GM23338 (cell line): Measurements from ENCODE around the gene GATAD2B. TPM values are rescaled to one million over a fixed set of nuclear protein-coding genes. Genes with fewer than 3 reads are reported as not detected.
A peak's percentile ranks its signal among the peaks of the same experiment; 100 is the strongest.

Source experiments
- ATAC-seq: fragments of 200-7000 bp; cut with Tn5 transposase; 3 replicates; pipeline ENCODE4 v1.9.1; 2020
- DNase-seq: peaks from one replicate; pipeline ENCODE4 v3.0.0-alpha.2; 2015; ENCODE audit warnings: low spot score
- H2AFZ ChIP-seq: fragments of 200-600 bp; sonication (generic); 2 replicates; pipeline ENCODE4 v1.8.0; 2016; ENCODE audit warnings: antibody characterized with exemption, mild to moderate bottlenecking, moderate library complexity
- H3F3A ChIP-seq: fragments of 200-600 bp; sonication (generic); replicated peaks from 2 replicates; pipeline ENCODE4 v1.8.0; 2017; ENCODE audit warnings: antibody characterized with exemption, mixed run types, low read depth
- H3K27ac ChIP-seq: fragments of 200-600 bp; sonication (generic); 2 replicates; pipeline ENCODE4 v1.6.1; 2016; ENCODE audit warnings: low read depth
- H3K27me3 ChIP-seq: fragments of 200-600 bp; sonication (generic); 2 replicates; pipeline ENCODE4 v1.8.0; 2016; ENCODE audit warnings: mild to moderate bottlenecking, mixed run types, moderate library complexity; ENCODE audit not compliant: insufficient read depth
- H3K36me3 ChIP-seq: fragments of 200-600 bp; sonication (generic); 2 replicates; pipeline ENCODE4 v1.8.0; 2016; ENCODE audit warnings: mild to moderate bottlenecking; ENCODE audit not compliant: insufficient read depth
- H3K4me1 ChIP-seq: fragments of 200-600 bp; sonication (generic); 2 replicates; pipeline ENCODE4 v1.8.0; 2016; ENCODE audit warnings: mild to moderate bottlenecking, moderate library complexity; ENCODE audit not compliant: insufficient read depth
- H3K4me2 ChIP-seq: fragments of 200-600 bp; sonication (generic); 2 replicates; pipeline ENCODE4 v1.7.1; 2017; ENCODE audit warnings: mixed run types
- H3K4me3 ChIP-seq: fragments of 200-600 bp; sonication (generic); 2 replicates; pipeline ENCODE4 v1.6.1; 2016; ENCODE audit warnings: mixed run types
- H3K79me2 ChIP-seq: fragments of 200-600 bp; sonication (generic); replicated peaks from 2 replicates; pipeline ENCODE4 v1.8.0; 2017; ENCODE audit warnings: mild to moderate bottlenecking; ENCODE audit not compliant: insufficient read depth
- H3K9me2 ChIP-seq: fragments of 200-600 bp; sonication (generic); 2 replicates; pipeline ENCODE4 v1.8.0; 2017; ENCODE audit not compliant: insufficient read depth
- H4K20me1 ChIP-seq: fragments of 200-600 bp; sonication (generic); replicated peaks from 2 replicates; pipeline ENCODE4 v1.8.0; 2017; ENCODE audit warnings: mild to moderate bottlenecking; ENCODE audit not compliant: insufficient read depth
- H3K27ac Mint-ChIP-seq: 2 replicates; pipeline ENCODE4 v1.8.0; 2020; ENCODE audit warnings: inconsistent platforms, mild to moderate bottlenecking, moderate library complexity, mixed read lengths
- H3K27me3 Mint-ChIP-seq: 3 replicates; pipeline ENCODE4 v1.8.0; 2022; ENCODE audit warnings: low read depth, mild to moderate bottlenecking, moderate library complexity, mixed read lengths, inconsistent platforms; ENCODE audit not compliant: insufficient read depth, poor library complexity
- H3K36me3 Mint-ChIP-seq: 3 replicates; pipeline ENCODE4 v1.8.0; 2021; ENCODE audit warnings: low read depth, mild to moderate bottlenecking, inconsistent platforms, moderate library complexity, mixed read lengths
- H3K4me1 Mint-ChIP-seq: 3 replicates; pipeline ENCODE4 v1.8.0; 2020; ENCODE audit warnings: mild to moderate bottlenecking, inconsistent platforms, mixed read lengths
- H3K4me3 Mint-ChIP-seq: 3 replicates; pipeline ENCODE4 v1.8.0; 2021; ENCODE audit warnings: moderate library complexity, mild to moderate bottlenecking, inconsistent platforms, mixed read lengths
- H3K9me3 Mint-ChIP-seq: 3 replicates; pipeline ENCODE4 v1.8.0; 2020; ENCODE audit warnings: moderate library complexity, mild to moderate bottlenecking, inconsistent platforms, mixed read lengths
- CREB1 ChIP-seq: fragments of 250-450 bp; sonication (Bioruptor Pico); IDR thresholded peaks from 2 replicates; pipeline ENCODE4 v1.5.0; 2020; ENCODE audit warnings: low read depth, mild to moderate bottlenecking, moderate library complexity
- CTCF ChIP-seq, 2 experiments: fragments of 200-600 bp in 1 of 2; sonication (generic) in 1 of 2; conservative IDR thresholded peaks; 2 replicates each; pipeline versions ENCODE4 v1.5.1 to v1.6.1; 2016 to 2017; ENCODE audit warnings: antibody characterized with exemption in 2 of 2, low read depth in 2 of 2, mild to moderate bottlenecking in 2 of 2, moderate library complexity in 1 of 2
- ETS1 ChIP-seq: IDR thresholded peaks from 2 replicates; pipeline ENCODE4 v1.6.1; 2016; ENCODE audit warnings: antibody characterized with exemption
- EZH2 ChIP-seq: fragments of 200-600 bp; sonication (generic); IDR thresholded peaks from one replicate; pipeline ENCODE4 v1.8.0; 2017; ENCODE audit warnings: antibody characterized with exemption, mild to moderate bottlenecking, low read depth; ENCODE audit not compliant: unreplicated experiment
- JUNB ChIP-seq: IDR thresholded peaks from one replicate; pipeline ENCODE4 v1.6.1; 2016; ENCODE audit warnings: antibody characterized with exemption; ENCODE audit not compliant: unreplicated experiment
- NANOG ChIP-seq: IDR thresholded peaks from 2 replicates; pipeline ENCODE4 v1.6.1; 2016; ENCODE audit warnings: antibody characterized with exemption, borderline replicate concordance
- REST ChIP-seq: IDR thresholded peaks from one replicate; pipeline ENCODE4 v1.6.1; 2018; ENCODE audit warnings: antibody characterized with exemption; ENCODE audit not compliant: unreplicated experiment
- ZNF114 ChIP-seq: fragments of 250-450 bp; sonication (Bioruptor Pico); IDR thresholded peaks from 2 replicates; pipeline ENCODE4 v1.5.0; 2020; ENCODE audit warnings: mild to moderate bottlenecking, moderate library complexity
- ZNF331 ChIP-seq: fragments of 250-450 bp; sonication (Bioruptor Pico); IDR thresholded peaks from 2 replicates; pipeline ENCODE4 v1.5.0; 2020; ENCODE audit warnings: low read depth, mild to moderate bottlenecking, moderate library complexity
- polyA plus RNA-seq: library from polyadenylated mRNA; unstranded; fragments of >200 nt; fragmentation: Nextera tagmentation; extraction: Ambion mirVana; gene quantifications from 2 replicates; pipeline ENCODE4 v1.2.1, GENCODE V29; 2016
- total RNA-seq: library from RNA; depleted of rRNA; stranded (reverse); fragments of >200 nt; shearing (Covaris generic); gene quantifications from 2 replicates; pipeline ENCODE4 v1.2.3, GENCODE V29; 2014

GATAD2B gene
- total and polyA plus RNA-seq, 2 experiments from 2014 or later = 5.2 to 17.8 TPM

GRCh38 chr1:153831026-153831425, 91.7 kb downstream of the GATAD2B start:
- Mint-ChIP-seq H3K9me3 (no peaks in the 10 kb centered on the region), H3K4me3 (no peak overlapping the region), H3K27ac (no peak overlapping the region), H3K36me3 (peaks cover 20% of the 10 kb centered on the region; the same call in 2 of the 3 replicates), H3K27me3 (peaks cover 1% of the 10 kb centered on the region), H3K4me1 (no peaks in the 10 kb centered on the region)
- peak overlapping the region; percentile 47; the same call in 1 of the 2 replicates for H3K27ac ChIP-seq
- H4K20me1 ChIP-seq = peaks cover 20% of the 10 kb centered on the region
- H2AFZ ChIP-seq = no peak overlapping the region
- DNase-seq = no peak
- H3K36me3 ChIP-seq = peaks cover 5% of the 10 kb centered on the region
- no peak overlapping the region for H3K4me2 ChIP-seq
- H3K27me3 ChIP-seq = no peaks in the 10 kb centered on the region
- no peak overlapping the region for H3K4me3 ChIP-seq
- H3K9me2 ChIP-seq = no peaks in the 10 kb centered on the region
- no peaks in the 10 kb centered on the region for H3K4me1 ChIP-seq
- H3K79me2 ChIP-seq = peaks cover 36% of the 10 kb centered on the region
- ATAC-seq = no peak
- 0 out of 2 replicates have a peak, but pooled peaks cover 3% of the 10 kb centered on the region for H3F3A ChIP-seq
- TF ChIP-seq EZH2 = no peak

- no peak for ATAC-seq
- H3K36me3 Mint-ChIP-seq = peaks cover 23% of the 10 kb centered on the region; the same call in 2 of the 3 replicates
- TF ChIP-seq ZNF331 (no peak), ZNF114 (CRISPR knock-in tag) (no peak), CTCF (conservative IDR thresholded peaks at IDR 0.05; ENCODE audit: low read depth in 2 of 2) (peak in 1 of 2 experiments; percentile 39; a peak in 3 of 4 replicates), CREB1 (CRISPR knock-in tag) (no peak), JUNB (no peak), REST (no peak), NANOG (no peak), ETS1 (no peak)
These were observed 95.4 kb downstream of the GATAD2B start for GRCh38 chr1:153827168-153827964.

More at GRCh38 chr1:153827168-153827964, 95.4 kb downstream of the GATAD2B start:
- peak; percentile 21 for DNase-seq
- Histone ChIP-seq H3K79me2 (peaks cover 14% of the 10 kb centered on the region; the same call in 1 of the 2 replicates), H4K20me1 (peaks cover 26% of the 10 kb centered on the region), H3K36me3 (peaks cover 5% of the 10 kb centered on the region; the same call in 1 of the 2 replicates), H3K4me2 (no peak overlapping the region), H3K4me3 (no peak overlapping the region), H3K27me3 (no peaks in the 10 kb centered on the region), H3K9me2 (no peaks in the 10 kb centered on the region), H3F3A (no peaks in the 10 kb centered on the region), H3K27ac (no peak overlapping the region), H3K4me1 (no peaks in the 10 kb centered on the region), H2AFZ (no peak overlapping the region)
- peaks cover 6% of the 10 kb centered on the region for H3K27me3 Mint-ChIP-seq
- no peaks in the 10 kb centered on the region for H3K4me1 Mint-ChIP-seq
- H3K4me3 Mint-ChIP-seq = no peak overlapping the region
- H3K27ac Mint-ChIP-seq = no peak overlapping the region
- no peaks in the 10 kb centered on the region for H3K9me3 Mint-ChIP-seq
